GM12872 (cell line): ENCODE measurements around the gene DDX43.

Source experiments
- TF ChIP-seq, protein P1 (sequence below): IDR thresholded peaks from 3 replicates; pipeline ENCODE4 v1.5.1; 2011; ENCODE audit warnings: low read depth, mild to moderate bottlenecking, low read length, moderate library complexity; ENCODE audit not compliant: insufficient read depth

The DDX43 gene

DNA sequence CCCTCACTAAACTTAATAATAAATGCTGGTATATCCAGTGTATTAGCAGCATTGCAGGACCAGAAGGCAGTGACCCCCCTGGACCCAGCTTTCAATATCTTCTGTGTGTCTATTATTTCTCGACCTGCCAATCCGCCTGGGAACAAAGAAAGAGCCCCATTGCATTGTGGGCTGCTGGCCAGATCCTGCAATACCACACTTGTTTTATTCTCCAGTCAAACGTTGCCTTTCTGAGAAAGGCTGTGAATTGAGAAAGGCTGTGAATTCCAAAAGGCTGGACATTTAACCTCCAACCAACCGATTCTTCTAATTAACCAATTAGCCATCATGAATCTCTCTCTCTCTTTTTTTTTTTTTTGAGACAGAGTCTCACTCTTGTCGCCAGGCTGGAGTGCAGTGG lies 65.4 kb downstream of the DDX43 start:
- TF ChIP-seq, protein P1, sequence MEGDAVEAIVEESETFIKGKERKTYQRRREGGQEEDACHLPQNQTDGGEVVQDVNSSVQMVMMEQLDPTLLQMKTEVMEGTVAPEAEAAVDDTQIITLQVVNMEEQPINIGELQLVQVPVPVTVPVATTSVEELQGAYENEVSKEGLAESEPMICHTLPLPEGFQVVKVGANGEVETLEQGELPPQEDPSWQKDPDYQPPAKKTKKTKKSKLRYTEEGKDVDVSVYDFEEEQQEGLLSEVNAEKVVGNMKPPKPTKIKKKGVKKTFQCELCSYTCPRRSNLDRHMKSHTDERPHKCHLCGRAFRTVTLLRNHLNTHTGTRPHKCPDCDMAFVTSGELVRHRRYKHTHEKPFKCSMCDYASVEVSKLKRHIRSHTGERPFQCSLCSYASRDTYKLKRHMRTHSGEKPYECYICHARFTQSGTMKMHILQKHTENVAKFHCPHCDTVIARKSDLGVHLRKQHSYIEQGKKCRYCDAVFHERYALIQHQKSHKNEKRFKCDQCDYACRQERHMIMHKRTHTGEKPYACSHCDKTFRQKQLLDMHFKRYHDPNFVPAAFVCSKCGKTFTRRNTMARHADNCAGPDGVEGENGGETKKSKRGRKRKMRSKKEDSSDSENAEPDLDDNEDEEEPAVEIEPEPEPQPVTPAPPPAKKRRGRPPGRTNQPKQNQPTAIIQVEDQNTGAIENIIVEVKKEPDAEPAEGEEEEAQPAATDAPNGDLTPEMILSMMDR: no peak

DNA sequence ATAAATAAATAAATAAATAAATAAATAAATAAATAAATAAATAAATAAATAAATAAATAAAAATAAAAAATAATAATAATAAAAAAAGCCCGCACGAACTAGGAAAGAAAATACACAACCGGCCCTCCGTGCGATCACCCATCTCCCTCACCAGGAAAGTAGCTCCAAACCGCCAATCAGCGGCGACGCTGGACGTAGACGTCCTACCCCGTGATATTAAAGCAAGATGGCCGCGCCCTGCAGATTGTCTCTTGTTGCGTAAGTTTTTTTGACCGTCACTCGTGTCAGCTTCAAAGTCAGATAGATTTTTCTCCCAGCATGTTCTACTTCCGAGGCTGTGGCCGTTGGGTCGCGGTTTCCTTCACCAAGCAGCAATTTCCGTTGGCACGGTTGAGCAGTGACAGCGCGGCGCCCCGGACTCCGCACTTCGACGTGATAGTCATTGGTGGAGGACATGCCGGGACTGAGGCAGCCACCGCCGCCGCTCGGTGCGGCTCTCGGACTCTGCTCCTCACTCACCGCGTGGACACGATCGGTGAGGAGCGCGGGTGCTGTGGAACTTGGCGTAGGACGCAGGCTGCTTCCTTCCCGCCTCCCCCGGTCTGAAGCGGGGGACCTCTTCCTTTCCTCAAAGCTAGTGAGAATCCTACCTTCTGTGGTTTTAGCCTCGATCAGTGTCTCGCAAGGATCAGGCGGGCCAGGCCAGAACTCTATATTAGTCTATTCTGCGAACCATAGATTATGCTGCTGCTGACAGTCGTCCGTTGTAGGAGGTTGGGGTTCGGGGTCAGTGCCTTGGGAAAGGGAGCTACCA lies 67.1 kb downstream of the DDX43 start, which contains the start of gene MTO1:
TSS of gene MTO1 (plus strand) at position 201 of the 814 bp plus-strand sequence. CDS start at position 319, 118 bp downstream.
- TF ChIP-seq, protein P1: no peak
